Hematopoietic multipotent progenitor cell treated with erythropoietin and hydrocortisone succinate and interleukin-3 and kit ligand, for 15 days (in vitro differentiated cells): ENCODE results near the gene OR13C8.

Experiments
- DNase-seq: peaks from one replicate; pipeline ENCODE4 v3.0.0-alpha.2; 2015; ENCODE audit warnings: low spot score

Gene OR13C8

DNA sequence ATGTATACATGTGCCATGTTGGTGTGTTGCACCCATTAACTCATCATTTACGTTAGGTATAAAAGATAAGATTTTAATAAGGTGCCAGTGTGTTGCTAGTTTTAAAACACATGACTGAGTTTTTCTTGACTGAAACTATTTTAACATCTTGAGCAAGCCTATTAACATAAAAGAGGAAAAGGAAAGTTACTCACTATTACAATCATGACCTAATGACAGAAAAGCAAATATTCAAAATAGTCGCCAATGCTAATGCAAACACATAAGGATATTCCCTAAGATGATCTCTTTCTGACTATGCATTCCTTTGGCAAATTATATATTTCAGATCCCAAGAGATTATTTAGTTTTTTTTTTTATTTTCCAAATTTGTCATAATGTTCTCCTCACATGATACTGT lies 42.2 kb downstream of the OR13C8 start:
- no peak for DNase-seq

DNA sequence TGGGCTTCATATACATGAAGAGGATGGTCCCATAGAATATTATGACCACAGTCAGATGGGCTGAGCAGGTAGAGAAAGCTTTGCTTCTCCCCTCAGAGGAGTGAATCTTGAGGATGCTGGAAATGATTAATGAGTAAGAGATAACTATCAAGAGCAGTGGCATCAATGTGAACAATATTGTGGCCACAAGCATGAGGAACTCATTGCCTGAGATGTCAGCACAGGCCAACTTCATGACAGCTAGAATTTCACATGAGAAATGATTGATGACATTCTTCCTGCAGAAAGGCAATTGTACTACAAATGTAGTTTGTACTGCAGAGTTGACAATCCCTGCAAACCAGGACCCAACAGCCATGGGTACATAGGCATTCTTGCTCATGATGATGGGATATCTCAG lies 48.5 kb downstream of the OR13C8 start:
- no peak for DNase-seq

DNA sequence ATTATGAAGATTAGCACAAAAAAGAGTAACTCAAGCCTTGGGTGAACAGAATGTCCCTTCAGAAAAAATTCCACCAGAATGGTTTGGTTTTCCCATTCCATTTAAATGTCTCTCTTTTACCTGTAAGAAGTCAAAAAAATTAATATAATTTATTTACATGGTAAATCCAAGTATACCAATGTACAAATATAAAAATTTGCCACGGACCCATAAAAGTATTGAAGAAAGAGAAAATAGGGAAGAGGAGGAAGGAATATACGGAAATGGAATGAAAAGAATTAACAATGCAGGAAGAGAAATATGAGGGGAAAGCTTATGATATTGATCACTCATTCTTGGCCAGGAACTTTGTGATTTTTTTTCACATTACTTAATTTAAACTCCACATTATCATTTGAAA lies 49.1 kb downstream of the OR13C8 start, which contains the start of gene OR13C9:
OR13C9 (minus strand) TSS at position 101 of the 400 bp plus-strand sequence; CDS start at position 101, 0 bp downstream.
- no peak for DNase-seq
